Measurements from ENCODE around the gene DNASE1L2.
"Not testable (repeated sequence)": the region's sequence is repeated elsewhere in the genome, so short reads cannot be mapped to it uniquely, and the experiment has no call there.

Gene DNASE1L2

DNA sequence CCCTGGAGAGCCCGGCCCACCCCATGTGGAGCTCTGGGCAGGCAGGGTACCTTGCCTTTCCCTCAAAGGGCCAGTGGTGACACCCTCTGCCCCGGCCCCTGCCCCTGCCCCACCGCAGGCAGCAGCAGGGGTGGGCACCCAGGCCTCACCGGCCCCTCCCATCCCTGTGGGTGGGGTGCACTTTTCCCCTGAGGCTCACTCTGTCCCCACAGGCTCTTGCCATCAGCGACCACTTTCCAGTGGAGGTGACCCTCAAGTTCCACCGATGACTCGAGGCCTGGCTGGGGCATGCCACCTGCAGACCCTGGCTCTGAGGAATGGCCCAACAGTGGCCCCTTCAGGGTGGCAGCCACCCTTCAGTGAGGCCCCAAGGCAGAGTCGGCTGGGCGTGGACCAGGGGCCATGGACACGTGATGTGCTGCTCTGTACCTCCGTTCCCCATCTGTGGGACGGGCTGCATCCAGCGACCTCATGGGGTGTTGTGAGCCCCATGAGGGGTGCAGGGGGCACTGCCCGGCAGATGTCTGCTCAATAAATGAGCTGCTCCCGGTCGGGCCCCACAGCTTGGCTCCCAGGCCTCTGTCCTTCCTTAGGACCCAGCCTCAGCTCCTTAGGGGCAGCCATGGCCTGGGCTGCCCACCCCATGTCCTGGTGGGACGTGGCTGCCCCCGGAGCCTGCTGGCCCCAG lies 2.0 kb downstream of the DNASE1L2 start:
- no peak for DNase-seq (ENCODE audit: low read depth, low spot score)

DNA sequence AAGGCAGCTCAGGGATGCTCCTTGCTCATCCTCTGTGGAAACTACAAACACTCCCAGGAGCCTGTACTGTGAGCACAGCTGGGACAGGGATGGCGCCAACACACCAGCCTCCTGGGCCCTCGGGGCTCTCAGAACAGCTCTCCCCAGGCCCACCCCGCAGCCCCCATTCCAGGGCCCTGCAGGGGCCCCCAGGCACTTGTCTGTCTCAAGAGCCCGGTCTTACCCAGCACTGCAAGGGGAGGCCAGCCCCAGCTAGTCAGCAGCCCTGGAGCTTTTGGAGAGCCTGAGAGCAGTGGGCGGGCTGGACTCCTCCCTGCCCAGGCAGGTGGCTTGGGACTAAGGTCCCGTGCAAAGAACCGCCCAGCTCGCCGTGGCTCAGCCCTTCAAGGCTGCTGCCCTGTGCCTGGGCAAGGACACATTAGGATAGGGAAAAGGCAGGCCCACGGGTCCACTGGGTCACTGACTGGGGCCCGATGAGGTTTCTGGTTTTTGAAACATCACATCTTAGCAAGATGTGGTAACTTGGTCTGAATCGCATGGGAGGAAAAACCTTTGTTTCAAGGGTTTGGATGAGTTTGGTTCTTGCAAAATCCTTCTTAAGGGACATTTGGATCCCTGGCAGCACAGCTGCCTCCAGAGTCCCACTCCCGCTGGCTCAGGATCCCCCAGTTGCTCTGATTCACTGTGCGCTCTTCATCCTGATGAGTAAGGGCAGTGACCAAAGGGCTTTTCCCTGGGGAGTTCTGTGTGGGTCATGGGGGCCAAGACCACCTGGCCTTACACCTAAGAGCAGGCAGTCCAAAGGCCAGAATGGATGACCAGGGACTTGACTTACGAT lies 2.8 kb downstream of the DNASE1L2 start:
- no peak for DNase-seq (ENCODE audit: low read depth, low spot score)

DNA sequence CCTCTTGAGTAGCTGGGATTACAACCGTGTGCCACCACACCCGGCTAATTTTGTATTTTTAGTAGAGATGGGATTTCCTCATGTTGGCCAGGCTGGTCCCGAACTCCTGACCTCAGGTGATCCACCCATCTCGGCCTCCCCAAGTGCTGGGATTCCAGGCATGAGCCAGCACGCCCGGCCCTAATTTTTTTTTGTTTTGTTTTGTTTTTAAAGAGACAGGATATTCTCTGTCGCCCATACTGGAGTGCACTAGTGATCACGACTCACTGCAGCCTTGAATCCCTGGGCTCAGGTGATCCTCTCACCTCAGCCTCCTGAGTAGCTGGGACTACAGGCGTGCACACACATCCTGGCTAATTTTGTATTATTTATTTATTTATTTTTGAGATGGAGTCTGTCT lies 4.1 kb downstream of the DNASE1L2 start:
- DNase-seq (ENCODE audit: low read depth, low spot score) = not testable (repeated sequence)

DNA sequence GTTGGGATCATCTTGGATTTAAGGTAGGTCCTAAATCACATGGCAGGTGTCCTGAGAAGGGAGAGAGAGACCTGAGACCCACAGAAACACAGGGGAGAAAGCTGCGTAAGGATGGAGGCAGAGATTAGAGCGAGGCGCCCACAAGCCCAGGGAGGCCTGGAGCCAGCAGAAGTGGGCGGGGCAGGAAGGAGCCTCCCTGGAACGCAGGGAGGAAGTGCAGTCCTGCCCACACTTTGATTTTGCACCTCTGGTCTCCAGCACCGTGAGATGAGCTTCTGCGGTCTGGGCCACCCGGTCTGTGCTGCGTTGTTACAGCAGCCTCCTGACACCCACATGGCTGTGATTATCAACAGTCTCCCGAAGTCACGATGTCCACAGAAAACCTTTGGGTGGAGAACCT lies 6.4 kb downstream of the DNASE1L2 start:
- no peak for DNase-seq (ENCODE audit: low read depth, low spot score)

DNA sequence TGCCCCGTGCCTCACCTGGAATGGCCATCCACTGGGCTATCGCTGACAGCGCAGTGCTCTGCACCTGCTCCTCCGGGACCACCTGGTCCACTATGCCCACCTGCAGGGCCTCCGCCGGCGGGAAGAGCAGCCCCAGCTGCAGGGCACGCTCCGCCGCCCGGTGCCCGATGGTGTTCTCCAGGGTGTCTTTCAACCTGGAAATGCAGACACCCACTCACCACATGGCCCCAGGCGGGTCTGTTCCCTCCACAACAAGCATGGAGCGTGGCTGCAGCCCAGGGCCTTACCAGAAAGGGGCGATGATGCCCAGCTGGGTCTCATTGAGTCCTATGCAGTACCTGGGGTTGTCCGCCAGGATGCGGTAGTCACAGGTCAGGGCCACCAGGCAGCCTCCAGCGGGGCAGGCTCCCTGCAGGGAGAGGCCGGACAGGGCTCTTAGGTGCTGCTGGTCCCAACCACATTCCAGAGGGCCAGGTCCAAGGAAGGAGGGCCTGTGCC lies 6.8 kb downstream of the DNASE1L2 start:
- DNase-seq (ENCODE audit: low read depth, low spot score) = no peak

DNA sequence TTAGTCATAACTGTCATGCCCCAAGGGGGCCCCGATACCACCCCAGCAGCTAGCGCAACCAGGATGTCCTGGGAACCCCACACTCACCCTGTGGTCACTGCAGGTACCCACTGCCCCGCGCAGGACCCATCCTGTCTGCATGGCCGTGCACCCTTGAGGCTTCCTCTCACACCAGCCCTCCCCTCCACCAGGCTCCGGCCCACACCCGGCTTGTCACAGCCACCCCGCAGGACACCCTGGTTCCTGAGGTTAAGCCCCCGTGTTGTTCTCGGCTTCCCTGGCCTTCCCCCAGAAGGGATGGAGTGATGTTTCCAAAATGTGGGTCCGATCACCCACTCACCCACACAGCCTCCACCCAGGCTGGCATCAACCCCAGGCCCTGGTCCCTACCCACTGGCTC lies 7.5 kb downstream of the DNASE1L2 start:
- no peak for DNase-seq (ENCODE audit: low read depth, low spot score)

DNA sequence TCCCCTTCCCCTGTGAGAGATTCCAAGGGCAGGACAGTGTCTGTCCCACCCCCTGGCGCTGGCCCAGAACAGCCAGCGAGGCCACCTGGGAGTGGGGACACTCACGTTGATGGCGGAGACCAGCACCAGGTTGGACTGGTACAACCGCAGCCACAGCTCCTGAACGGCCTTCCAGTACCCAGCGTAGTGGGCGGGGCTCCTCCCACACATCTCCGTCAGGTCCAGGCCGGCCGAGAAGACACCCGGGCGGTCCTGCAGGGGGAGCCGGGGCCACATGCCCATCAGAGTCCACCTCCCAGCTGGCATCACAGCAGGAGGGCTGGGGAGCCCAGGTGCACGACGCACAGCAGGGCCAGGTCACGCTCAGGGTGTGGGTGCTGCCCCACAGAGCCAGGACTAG lies 8.1 kb downstream of the DNASE1L2 start:
- no peak for DNase-seq (ENCODE audit: low read depth, low spot score)

DNA sequence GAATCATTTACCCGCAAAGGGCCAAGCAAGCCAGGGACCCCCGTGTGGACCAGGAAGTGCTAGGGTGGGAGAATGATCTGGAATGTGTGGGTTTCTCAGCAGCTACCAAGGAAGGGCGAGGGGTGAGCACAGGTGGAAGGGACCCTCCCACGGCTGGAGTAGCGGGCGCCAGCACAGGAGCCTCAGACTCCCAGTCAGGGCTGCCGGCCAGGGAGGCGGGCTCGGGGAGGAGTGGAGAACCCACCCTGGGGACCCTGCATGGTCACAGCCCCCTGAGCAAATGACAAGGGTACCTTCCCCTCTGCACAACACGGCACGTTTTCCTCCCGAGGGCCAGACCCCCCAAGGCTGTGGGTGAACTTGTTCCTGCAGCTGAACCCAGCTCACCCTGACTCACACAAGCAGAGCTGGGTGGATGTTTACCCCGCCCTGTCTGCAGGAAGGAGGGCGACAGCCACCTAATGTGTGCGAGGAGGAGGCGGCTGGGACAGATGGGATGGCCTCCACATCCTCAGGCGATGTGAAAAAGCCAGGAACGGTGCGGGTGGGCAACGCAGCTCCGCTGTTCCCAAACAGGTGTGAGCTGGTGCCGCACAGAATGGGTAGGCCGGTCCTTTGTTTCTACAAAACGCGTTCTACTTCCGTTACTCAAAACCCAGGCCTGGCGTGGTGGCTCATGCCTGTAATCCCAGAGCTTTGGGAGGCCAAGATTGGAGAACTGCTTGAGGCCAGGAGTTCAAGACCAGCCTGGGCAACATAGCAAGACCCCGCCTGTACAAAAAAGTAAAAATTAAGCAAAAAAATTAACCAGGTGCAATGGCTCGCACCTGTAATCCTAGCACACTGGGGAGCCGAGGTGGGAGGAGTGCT lies 8.9 kb downstream of the DNASE1L2 start:
- no peak for DNase-seq (ENCODE audit: low read depth, low spot score)

DNA sequence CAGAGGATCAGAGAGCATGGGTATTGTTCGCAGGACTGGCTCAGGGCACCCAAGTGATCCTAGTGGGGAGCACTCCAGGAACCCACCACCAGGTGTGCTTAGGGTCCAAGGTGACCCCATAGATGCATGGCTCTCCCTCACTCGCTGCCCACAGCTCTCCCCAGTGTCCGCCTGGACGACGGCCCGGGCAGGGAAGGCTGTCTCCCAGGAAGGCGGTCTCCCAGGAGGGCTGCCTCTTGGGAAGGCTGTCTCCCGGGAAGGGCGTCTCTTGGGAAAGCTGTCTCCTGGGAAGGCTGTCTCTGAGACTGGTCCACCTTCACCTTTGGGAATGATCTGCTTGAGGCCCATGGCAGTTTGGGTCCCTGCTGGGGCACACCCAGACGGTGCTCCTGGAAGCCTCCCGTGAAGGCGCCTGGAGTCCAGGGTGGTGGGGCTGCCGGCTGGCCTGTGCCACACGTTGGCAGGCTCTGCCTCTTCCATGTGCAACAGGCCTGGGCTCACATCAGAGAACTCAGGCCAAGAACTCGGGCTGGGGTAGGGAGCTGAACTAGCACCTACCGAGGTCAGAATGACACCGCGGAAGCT lies 10.1 kb downstream of the DNASE1L2 start:
- DNase-seq (ENCODE audit: low read depth, low spot score) = no peak

DNA sequence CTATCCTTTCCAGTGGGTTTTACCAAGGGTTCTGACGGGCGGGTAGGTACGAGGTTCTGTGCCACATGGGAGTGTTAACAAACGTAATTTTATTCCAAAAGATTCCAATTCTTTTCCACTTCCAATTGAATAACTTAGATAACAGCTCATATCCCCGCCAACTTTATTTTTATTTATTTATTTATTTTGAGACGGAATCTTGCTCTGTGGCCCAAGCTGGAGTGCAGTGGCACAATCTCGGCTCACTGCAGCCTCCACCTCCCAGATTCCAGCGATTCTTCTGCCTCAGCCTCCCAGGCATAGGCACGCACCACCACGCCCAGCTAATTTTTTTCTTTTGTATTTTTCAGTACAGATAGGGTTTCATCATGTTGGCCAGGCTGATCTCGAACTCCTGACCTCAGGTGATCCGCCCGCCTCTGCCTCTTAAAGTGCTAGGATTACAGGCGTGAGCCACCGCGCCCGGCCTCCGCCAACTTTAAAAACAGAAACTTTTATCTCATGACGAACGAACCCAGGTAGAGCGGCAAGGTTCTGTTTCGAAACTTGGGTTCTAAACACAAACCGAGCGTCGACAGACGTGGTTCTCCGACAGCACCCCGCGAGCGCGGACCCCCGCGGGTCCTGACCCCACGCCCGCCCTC lies 14.5 kb downstream of the DNASE1L2 start:
- DNase-seq (ENCODE audit: low read depth, low spot score) = no peak

DNA sequence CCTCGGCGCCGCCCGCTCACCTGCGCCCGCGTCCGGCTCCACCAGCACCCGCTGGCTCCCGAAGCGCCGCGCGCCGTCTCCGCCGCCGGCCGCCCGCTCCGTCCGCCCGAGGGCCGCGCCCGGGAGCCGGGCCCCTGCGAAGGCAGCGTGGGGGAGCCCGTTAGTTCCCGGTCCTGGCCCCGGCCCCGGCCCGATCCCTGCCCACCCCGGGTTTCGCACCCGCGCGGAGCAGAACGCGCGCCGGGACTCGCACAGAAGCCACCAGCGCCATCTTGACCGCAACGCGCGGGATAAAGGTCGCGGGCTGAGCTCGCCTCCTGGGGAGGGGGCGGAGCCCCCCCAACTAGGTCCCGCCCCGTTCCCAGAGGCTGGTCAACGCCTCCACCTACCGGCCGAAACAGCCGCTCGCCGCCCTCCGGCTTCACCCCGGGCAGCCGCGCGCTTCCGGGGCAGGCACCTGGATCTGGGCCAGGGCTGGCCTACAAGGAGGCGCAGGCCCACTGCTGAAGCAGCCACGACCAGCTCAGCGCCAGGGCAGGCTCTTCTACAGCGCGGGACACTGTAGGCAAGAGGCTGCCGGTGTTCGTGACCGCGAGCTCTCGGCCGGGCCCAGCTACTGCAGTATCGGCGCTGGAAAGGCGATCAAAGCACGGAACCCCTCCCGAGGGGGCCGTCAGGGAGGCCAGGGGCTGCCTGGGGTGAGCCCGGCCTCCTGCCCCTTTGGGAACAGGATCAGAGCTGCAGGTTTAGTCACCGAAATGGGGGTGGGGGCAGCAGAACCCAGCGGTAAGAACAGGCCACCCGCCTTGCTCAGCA lies 15.3 kb downstream of the DNASE1L2 start, which contains the start of gene ECI1:
ECI1 (minus strand) TSS at position 292 of the 816 bp plus-strand sequence; CDS start at position 271, 21 bp downstream.
- DNase-seq (ENCODE audit: low read depth, low spot score) = peak; percentile 50

DNA sequence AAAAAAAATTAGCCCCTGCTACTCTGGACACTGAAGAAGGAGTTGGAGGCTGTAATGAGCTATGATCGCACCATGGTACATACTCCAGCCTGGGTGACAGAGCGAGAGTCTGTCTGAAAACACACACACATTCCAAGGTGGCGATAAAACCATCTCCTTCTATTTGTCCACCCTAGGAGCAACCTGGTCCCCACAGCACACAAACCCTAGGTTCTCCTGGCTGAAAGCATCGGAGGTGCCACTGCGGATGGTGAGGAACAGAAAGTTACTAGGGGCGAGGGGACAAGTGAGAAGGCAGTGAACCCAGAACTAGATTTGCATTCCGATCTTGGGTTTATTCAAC lies 16.5 kb downstream of the DNASE1L2 start:
- DNase-seq (ENCODE audit: low read depth, low spot score) = no peak

DNA sequence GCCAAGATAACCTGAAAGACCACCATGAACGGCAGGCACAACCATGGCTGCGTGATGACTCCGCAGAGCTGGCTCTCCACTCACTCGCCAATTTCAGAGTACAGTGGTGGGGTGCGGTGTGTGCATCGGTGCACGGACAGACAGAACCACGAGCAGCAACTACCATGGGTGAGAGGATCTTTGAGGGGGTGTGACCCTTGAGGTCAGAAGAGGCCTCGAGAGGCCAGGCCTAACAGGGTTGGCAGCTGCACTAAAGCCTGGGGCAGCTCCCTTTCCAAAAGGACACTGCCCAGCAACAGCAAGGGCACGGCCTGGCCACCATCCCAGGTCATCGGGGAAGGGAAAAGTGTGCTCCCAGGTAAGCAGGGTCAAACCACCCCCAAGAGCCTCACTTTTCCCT lies 17.0 kb downstream of the DNASE1L2 start:
- no peak for DNase-seq (ENCODE audit: low read depth, low spot score)

DNA sequence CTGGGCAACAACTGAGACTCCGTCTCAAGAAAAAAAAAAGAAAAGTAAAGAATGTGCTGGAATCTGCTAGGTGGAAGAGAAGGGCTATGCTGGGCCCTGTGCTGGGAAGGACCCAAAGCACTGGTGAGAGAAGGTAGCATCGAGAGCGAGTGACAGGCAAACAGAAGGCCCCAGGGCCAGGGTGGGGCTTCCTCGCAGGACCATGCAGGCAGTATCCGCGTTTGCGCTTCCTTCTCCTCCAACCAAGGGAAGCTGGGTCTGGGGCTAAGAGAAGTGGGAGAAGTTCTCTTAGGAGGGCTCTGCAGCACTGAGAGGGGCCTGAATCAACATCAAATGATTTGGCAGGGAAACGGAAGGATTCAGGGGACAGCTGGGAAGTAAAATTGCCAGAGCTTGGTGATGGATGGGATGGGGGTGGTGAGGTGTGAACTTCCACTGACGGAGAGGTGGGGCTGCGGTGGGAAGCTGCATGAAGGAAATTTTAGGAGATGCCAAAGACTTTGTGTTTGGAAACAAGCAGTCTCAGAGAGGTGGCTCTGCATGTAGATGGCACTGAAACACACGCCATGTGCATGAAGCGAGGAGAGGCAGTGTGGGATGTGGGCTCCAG lies 20.4 kb downstream of the DNASE1L2 start:
- no peak for DNase-seq (ENCODE audit: low read depth, low spot score)

DNA sequence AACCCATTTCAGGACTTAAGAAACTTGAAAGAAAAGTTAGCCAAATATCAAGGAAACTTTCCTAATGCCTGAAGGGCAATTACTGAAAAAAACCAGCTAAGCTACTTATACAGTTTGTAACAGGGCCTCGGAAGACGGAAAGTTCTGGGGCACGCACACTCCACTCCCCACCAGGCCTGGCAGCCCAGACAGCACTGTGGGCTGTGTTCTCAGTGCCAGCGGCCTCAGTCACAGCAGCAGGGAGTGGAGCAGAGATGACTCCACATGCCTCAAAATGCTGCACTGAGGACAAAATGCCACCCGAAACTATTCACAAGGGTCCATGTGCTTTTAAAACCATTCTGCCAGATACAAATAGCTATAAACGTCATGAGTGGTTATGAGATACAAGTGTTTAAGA lies 21.5 kb downstream of the DNASE1L2 start:
- DNase-seq (ENCODE audit: low read depth, low spot score) = no peak

DNA sequence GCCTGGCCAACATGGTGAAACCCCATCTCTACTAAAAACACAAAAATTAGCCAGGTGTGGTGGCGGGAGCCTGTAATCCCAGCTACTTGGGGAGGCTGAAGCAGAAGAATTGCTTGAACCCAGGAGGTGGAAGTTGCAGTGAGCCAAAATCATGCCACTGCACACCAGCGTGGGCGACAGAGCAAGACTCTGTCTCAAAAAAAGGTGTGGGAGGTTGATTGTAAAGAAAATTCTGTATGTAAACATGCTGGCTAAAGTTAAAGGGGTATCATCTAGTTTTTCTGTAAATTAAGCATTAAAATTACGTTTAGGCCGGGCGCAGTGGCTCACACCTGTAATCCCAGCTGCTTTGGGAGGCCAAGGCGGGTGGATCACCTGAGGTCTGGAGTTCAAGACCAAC lies 22.3 kb downstream of the DNASE1L2 start:
- DNase-seq (ENCODE audit: low read depth, low spot score) = not testable (repeated sequence)

DNA sequence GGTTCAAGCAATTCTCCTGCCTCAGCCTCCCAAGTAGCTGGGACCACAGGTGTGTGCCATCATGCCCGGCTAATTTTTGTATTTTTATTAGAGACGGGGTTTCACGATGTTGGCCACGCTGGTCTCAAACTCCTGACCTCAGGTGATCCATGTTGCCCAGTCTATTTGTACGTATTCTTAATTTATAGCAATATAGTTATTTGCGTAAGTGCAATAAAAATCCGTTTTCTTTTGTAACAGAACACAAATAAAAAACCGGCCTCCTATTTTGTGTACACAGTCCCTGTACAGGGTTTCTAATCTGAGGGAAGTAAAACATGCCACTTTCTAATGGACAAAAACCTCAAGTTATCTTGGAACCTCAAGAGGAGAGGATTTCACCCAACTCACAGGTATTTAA lies 24.0 kb downstream of the DNASE1L2 start:
- DNase-seq (ENCODE audit: low read depth, low spot score) = no peak

DNA sequence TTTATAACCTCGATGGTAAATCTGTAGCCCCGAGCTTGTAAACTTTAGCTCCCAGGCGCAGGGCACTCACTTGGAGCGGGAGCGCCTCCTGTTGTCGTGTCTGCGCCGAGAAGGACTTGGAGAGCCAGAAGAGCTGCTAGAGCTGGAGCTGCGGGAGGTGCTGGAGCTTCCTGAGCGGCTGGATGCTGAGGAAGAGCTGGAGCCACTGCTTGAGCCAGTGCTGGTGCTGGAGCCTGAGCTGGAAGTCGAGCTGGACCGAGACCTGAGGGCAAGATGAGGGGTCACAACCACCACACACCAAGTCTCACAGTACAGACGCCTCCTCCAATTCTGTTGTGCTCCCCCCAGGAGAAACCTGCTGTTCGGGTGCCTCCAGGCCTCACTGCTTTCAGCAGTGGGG lies 26.8 kb downstream of the DNASE1L2 start:
- DNase-seq (ENCODE audit: low read depth, low spot score) = not testable (repeated sequence)

DNA sequence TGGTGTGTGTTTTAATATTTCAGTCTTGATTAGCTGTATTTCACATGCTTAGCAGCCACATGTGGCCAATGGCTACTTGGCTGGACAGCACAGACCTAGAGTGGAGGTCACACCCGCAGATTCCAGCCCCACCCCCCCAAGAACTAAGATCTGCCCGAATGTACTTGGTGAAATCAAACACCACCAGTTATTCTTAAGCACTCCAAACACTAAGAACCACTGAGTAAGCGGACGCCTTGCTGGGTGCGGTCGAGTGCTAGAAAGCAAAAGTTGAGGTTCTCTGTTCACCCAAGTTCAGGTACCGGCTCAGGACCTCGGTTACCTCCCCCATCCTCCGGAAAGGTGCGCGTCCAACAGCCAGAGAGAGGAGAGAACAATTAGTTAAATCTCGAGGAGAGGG lies 30.6 kb downstream of the DNASE1L2 start:
- DNase-seq (ENCODE audit: low read depth, low spot score) = not testable (repeated sequence)

DNA sequence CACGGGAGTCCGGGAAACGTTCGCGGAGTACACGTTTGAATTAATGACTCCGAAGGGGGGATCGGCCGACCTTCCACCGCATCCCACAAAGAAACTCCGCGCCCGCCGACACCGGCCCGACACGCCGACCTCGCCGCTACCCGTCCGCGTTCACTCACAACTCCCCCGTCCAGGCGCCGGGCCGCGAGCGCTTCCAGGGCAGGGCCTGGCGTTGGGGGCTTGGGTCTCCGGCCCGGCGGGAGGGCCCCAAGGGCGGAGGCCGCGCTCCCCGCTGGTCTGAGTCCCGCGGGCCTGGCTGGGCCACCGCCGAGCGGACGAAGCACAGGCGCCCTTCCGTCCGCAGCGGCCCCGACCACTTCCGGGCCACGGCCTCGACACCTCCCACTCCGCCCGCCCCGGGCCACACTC lies 31.3 kb downstream of the DNASE1L2 start:
- not testable (repeated sequence) for DNase-seq (ENCODE audit: low read depth, low spot score)

Data from activated CD4-positive, CD25-positive, alpha-beta regulatory T cell treated with anti-CD3 and anti-CD28 coated beads, Interleukin-2, amount 50 U/mL, for 16 hours (primary cell).